ACC112 (cell line): ENCODE measurements around the gene PPP1R12B.
"Not testable (repeated sequence)": the region's sequence is repeated elsewhere in the genome, so short reads cannot be mapped to it uniquely, and the experiment has no call there.

ENCODE experiments used
- H2AFZ ChIP-seq: fragments of 200-600 bp; sonication (generic); one replicate; pipeline ENCODE4 v1.6.0; 2017; ENCODE audit warnings: antibody characterized with exemption, low read length; ENCODE audit not compliant: unreplicated experiment
- H3K27ac ChIP-seq: fragments of 200-600 bp; sonication (generic); 2 replicates; pipeline ENCODE4 v1.5.1; 2014; ENCODE audit warnings: low read depth, mild to moderate bottlenecking, antibody characterized with exemption, low read length, moderate library complexity
- H3K27me3 ChIP-seq: fragments of 200-600 bp; sonication (generic); 2 replicates; pipeline ENCODE4 v1.6.1; 2014; ENCODE audit warnings: mild to moderate bottlenecking, antibody characterized with exemption, low read length, moderate library complexity, mixed read lengths; ENCODE audit not compliant: insufficient read depth
- H3K36me3 ChIP-seq: fragments of 200-600 bp; sonication (generic); 2 replicates; pipeline ENCODE4 v1.6.1; 2016; ENCODE audit warnings: mild to moderate bottlenecking, antibody characterized with exemption, low read length, moderate library complexity, mixed read lengths; ENCODE audit not compliant: insufficient read depth
- H3K4me1 ChIP-seq: fragments of 200-600 bp; sonication (generic); one replicate; pipeline ENCODE4 v1.6.1; 2016; ENCODE audit warnings: low read length, mixed read lengths; ENCODE audit not compliant: insufficient read depth, unreplicated experiment, control insufficient read depth
- H3K4me3 ChIP-seq: fragments of 200-600 bp; sonication (generic); 2 replicates; pipeline ENCODE4 v1.5.1; 2014; ENCODE audit warnings: mild to moderate bottlenecking, low read depth, low read length
- H3K79me2 ChIP-seq: fragments of 200-600 bp; sonication (generic); one replicate; pipeline ENCODE4 v1.6.0; 2016; ENCODE audit warnings: low read length; ENCODE audit not compliant: control insufficient read depth, unreplicated experiment, insufficient read depth

PPP1R12B gene

GRCh38 chr1:202456372-202457169, 108.1 kb downstream of the PPP1R12B start:
- H3K79me2 ChIP-seq, H2AFZ ChIP-seq, H3K4me3 ChIP-seq, H3K27me3 ChIP-seq, H3K36me3 ChIP-seq: not testable (repeated sequence)
- H3K27ac ChIP-seq, result peak overlapping the region; percentile 56
- H3K4me1 ChIP-seq, result peaks cover 34% of the 10 kb centered on the region

DNA sequence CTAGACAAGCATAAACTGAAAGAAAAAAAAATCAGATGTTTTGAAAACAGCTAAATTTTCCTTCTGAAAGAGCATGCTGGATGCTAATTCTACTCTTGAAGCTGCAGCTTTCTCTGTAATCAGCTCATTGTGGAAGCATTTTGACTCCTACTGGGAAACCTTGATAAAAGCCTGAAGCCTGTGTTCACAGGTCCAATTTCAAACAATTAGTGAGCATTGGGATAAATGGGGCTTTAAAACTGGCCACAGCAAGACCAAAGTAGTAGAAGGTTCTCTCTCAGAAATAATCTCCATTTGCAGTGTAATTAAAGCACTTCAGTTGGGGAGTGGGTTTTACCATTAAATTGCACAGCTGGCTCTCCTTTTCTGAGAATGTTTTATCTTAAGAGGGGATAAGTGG, 110.2 kb downstream of the PPP1R12B start:
- not testable (repeated sequence) for H3K4me3 ChIP-seq, H3K36me3 ChIP-seq, H3K27me3 ChIP-seq, H3K27ac ChIP-seq, H2AFZ ChIP-seq, H3K79me2 ChIP-seq
- peaks cover 34% of the 10 kb centered on the region for H3K4me1 ChIP-seq

DNA sequence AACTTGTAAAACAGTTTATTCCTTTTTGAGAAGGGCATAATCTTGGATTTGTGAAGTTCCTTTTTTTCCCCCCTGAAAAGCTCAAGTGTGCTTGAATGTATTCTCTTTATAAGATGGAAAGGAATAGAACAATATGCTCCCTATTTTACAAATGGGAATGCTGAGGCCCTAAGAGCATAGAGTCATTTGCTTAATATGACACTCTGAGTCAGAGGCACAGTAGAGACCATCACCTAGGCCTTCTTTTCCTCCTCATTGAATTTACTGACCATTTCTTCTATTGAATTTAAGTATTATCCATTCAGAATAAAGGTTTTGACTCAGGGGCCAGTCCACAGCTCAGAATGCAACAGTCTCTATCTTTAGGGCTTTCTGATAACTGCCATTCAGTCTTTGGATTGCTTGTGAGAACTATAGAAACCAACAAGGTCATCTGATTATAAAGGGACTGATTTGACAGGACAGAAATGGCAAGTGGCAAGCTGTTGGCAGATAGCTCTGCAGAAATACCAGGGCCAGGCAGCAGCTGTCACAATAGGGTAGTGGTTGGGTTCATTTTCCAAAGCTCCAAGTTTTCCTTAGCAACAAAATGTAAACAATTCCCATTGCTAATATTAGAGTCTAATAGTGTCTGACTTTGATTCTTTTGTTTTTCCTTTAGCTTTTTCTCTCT, 111.1 kb downstream of the PPP1R12B start:
- Histone ChIP-seq H3K27ac (peak overlapping the region; percentile 66), H3K4me1 (peaks cover 34% of the 10 kb centered on the region), H3K4me3 (peak overlapping the region; percentile 17; the same call in 1 of the 2 replicates)
- H3K79me2 ChIP-seq, H3K27me3 ChIP-seq, H2AFZ ChIP-seq, H3K36me3 ChIP-seq: not testable (repeated sequence)

- Histone ChIP-seq H3K27ac (peak overlapping the region; percentile 66), H3K4me1 (peaks cover 34% of the 10 kb centered on the region)
- H3K27me3 ChIP-seq, result not testable (repeated sequence)
Observed at GRCh38 chr1:202460143-202460495, 111.6 kb downstream of the PPP1R12B start.

GRCh38 chr1:202462342-202463076, 114.0 kb downstream of the PPP1R12B start:
- H3K4me1 ChIP-seq, result peaks cover 25% of the 10 kb centered on the region
- H3K4me3 ChIP-seq, result no peak overlapping the region
- no peaks in the 10 kb centered on the region for H3K36me3 ChIP-seq
- H3K79me2 ChIP-seq, result no peaks in the 10 kb centered on the region
- H3K27me3 ChIP-seq, result no peaks in the 10 kb centered on the region
- H3K27ac ChIP-seq, result no peak overlapping the region
- no peak overlapping the region for H2AFZ ChIP-seq

More at GRCh38 chr1:202460143-202460495, 111.6 kb downstream of the PPP1R12B start:
- H3K36me3 ChIP-seq, H3K79me2 ChIP-seq, H2AFZ ChIP-seq: not testable (repeated sequence)
- peak overlapping the region; percentile 17; the same call in 1 of the 2 replicates for H3K4me3 ChIP-seq

DNA sequence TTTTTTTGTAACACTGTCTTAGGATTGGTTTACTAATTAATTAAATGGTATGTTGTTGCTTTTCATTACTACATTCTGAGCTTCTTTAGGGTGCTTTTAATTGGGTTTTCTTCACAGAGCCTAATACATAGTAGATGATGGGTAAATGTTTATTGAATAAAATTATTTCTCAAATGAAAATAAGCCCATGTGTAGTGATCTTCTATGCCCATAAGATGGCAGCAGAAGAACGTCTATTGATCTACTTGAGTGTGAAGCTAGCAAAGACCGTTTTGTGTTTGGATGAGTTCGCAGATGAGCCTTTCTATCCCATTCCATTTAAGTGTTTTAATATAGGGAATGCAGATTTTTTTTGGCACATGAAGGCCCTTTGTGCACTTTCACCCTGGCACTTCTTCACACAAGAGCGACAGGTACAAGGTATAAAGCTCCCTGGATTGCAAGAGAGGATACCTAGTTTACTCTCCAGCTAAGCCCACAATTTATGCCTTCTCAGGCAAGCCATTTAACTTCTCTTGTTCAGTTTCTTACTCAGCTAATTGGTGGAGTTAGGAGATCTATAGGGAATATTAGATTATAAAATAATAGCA, 115.7 kb downstream of the PPP1R12B start:
- peaks cover 24% of the 10 kb centered on the region for H3K4me1 ChIP-seq
- H3K27me3 ChIP-seq, H2AFZ ChIP-seq, H3K4me3 ChIP-seq, H3K79me2 ChIP-seq, H3K27ac ChIP-seq, H3K36me3 ChIP-seq: not testable (repeated sequence)

DNA sequence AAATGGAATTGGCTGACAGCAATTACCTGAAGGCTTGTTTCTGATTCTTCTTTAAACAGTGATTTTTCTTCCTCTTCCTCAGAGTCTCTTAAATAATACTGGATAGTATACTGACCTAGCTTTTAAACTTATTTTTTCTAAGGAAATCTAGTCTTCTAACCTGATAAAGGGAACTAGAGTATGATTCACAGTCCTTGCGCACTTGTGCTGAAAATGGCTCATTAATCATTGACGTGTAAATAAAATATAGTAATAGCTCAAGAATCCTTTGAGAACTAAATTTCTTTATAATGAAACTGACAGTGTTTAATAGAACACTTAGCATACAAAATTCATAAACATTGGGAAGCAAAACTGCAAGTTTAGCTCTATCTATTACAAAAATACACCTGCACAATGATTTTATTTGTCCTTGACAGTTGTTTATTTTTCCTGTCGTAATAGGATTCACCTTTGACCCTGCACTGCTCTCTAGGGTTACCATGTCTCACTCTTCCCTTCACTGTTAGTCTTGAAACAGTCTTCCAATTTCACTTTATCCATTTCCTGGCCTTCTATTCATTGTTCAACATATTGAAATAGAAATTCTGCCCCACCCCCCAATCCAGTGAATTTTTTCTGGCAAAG, 117.3 kb downstream of the PPP1R12B start:
- H3K27ac ChIP-seq, H3K79me2 ChIP-seq, H3K36me3 ChIP-seq, H3K4me3 ChIP-seq, H3K27me3 ChIP-seq, H3K4me1 ChIP-seq, H2AFZ ChIP-seq: not testable (repeated sequence)

GRCh38 chr1:202466339-202466738, 117.8 kb downstream of the PPP1R12B start:
- not testable (repeated sequence) for H3K36me3 ChIP-seq, H3K4me3 ChIP-seq, H3K27ac ChIP-seq, H3K4me1 ChIP-seq, H3K79me2 ChIP-seq, H2AFZ ChIP-seq, H3K27me3 ChIP-seq

DNA sequence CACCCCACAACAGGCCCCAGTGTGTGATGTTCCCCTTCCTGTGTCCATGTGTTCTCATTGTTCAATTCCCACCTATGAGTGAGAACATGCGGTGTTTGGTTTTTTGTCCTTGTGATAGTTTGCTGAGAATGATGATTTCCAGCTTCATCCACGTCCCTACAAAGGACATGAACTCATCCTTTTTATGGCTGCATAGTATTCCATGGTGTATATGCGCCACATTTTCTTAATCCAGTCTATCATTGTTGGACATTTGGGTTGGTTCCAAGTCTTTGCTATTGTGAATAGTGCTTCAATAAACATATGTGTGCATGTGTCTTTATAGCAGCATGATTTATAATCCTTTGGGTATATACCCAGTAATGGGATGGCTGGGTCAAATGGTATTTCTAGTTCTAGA, 118.9 kb downstream of the PPP1R12B start:
- H3K79me2 ChIP-seq, H3K4me1 ChIP-seq, H3K27ac ChIP-seq, H2AFZ ChIP-seq, H3K27me3 ChIP-seq, H3K4me3 ChIP-seq, H3K36me3 ChIP-seq: not testable (repeated sequence)

GRCh38 chr1:202468695-202469094, 120.2 kb downstream of the PPP1R12B start:
- H3K27ac ChIP-seq, H3K4me1 ChIP-seq, H3K27me3 ChIP-seq, H3K4me3 ChIP-seq, H3K36me3 ChIP-seq, H3K79me2 ChIP-seq, H2AFZ ChIP-seq: not testable (repeated sequence)
